Osteoblast (primary cell): Measurements from ENCODE around the gene ATN1. TPM values are rescaled to one million over a fixed set of nuclear protein-coding genes. Genes with fewer than 3 reads are reported as not detected.

Experiments used
- DNase-seq: peaks from one replicate; pipeline ENCODE4 v3.0.0; 2011; ENCODE audit warnings: low spot score, mixed read lengths; ENCODE audit not compliant: insufficient read length; ENCODE audit errors: missing footprints
- H2AFZ ChIP-seq: 2 replicates; pipeline ENCODE4 v1.6.0; 2011; ENCODE audit warnings: mild to moderate bottlenecking, low read length
- H3K27ac ChIP-seq: 2 replicates; pipeline ENCODE4 v1.5.1; 2011; ENCODE audit warnings: mild to moderate bottlenecking, low read depth, low read length, moderate library complexity
- H3K27me3 ChIP-seq: 2 replicates; pipeline ENCODE4 v1.6.0; 2012; ENCODE audit warnings: mild to moderate bottlenecking, control low read depth, inconsistent platforms, low read length, moderate library complexity; ENCODE audit not compliant: insufficient read depth
- H3K36me3 ChIP-seq: 2 replicates; pipeline ENCODE4 v1.5.1; 2011; ENCODE audit warnings: mild to moderate bottlenecking, low read length, control low read depth, moderate library complexity; ENCODE audit not compliant: insufficient read depth
- H3K4me1 ChIP-seq: 2 replicates; pipeline ENCODE4 v1.5.1; 2011; ENCODE audit warnings: mild to moderate bottlenecking, low read length, control low read depth, moderate library complexity; ENCODE audit not compliant: insufficient read depth
- H3K4me2 ChIP-seq: 2 replicates; pipeline ENCODE4 v1.6.0; 2011; ENCODE audit warnings: mild to moderate bottlenecking, low read length; ENCODE audit not compliant: insufficient read depth
- H3K4me3 ChIP-seq: fragments of 200-600 bp; sonication (generic); 3 replicates; pipeline ENCODE4 v1.5.1; 2012; ENCODE audit warnings: mild to moderate bottlenecking, low read length, inconsistent platforms; ENCODE audit not compliant: insufficient read depth
- H3K79me2 ChIP-seq: 2 replicates; pipeline ENCODE4 v1.6.0; 2012; ENCODE audit warnings: mild to moderate bottlenecking, low read length, control low read depth, inconsistent platforms; ENCODE audit not compliant: insufficient read depth
- H3K9me3 ChIP-seq: 2 replicates; pipeline ENCODE4 v1.5.1; 2011; ENCODE audit warnings: low read depth, low read length, control low read depth
- H4K20me1 ChIP-seq: 2 replicates; pipeline ENCODE4 v1.6.0; 2012; ENCODE audit warnings: mild to moderate bottlenecking, low read length, control low read depth; ENCODE audit not compliant: insufficient read depth
- CTCF ChIP-seq: IDR thresholded peaks from 2 replicates; pipeline ENCODE4 v1.5.1; 2011; ENCODE audit warnings: mild to moderate bottlenecking, low read depth, low read length, moderate library complexity; ENCODE audit errors: extremely low read depth
- total RNA-seq: library from RNA; depleted of rRNA; stranded (reverse); fragments of >200 nt; gene quantifications from 2 replicates; pipeline ENCODE4 v1.2.3, GENCODE V29; 2012

Gene ATN1
- total RNA-seq, 1 donor: 14.1 TPM

GRCh38 chr12:6917491-6918231 lies 10.1 kb upstream of the ATN1 start:
- H3K79me2 ChIP-seq: peaks cover 19% of the 10 kb centered on the region
- H4K20me1 ChIP-seq: peaks cover 4% of the 10 kb centered on the region
- no peaks in the 10 kb centered on the region for H3K9me3 ChIP-seq
- peaks cover 16% of the 10 kb centered on the region for H3K36me3 ChIP-seq
- H3K4me3 ChIP-seq: no peak overlapping the region
- no peak overlapping the region for H2AFZ ChIP-seq
- peaks cover 22% of the 10 kb centered on the region for H3K4me1 ChIP-seq
- no peaks in the 10 kb centered on the region for H3K27me3 ChIP-seq
- H3K27ac ChIP-seq: peak overlapping the region; percentile 11
- no peak overlapping the region for H3K4me2 ChIP-seq
- peak; percentile 95 for DNase-seq
- no peak for TF ChIP-seq CTCF

- H3K27me3 ChIP-seq: no peaks in the 10 kb centered on the region
- H3K79me2 ChIP-seq: peaks cover 18% of the 10 kb centered on the region
- no peak overlapping the region for H3K4me3 ChIP-seq
- peaks cover 26% of the 10 kb centered on the region for H3K36me3 ChIP-seq
- no peak overlapping the region for H3K4me2 ChIP-seq
- H4K20me1 ChIP-seq: peaks cover 4% of the 10 kb centered on the region
- peaks cover 19% of the 10 kb centered on the region for H3K4me1 ChIP-seq
- no peak for TF ChIP-seq CTCF
- H3K9me3 ChIP-seq: no peaks in the 10 kb centered on the region
- H2AFZ ChIP-seq: no peak overlapping the region
- H3K27ac ChIP-seq: no peak overlapping the region
- peak; percentile 41 for DNase-seq
Observed at GRCh38 chr12:6919588-6919987, 8.2 kb upstream of the ATN1 start.

- H3K9me3 ChIP-seq: no peaks in the 10 kb centered on the region
- H3K27me3 ChIP-seq: no peaks in the 10 kb centered on the region
- H3K4me2 ChIP-seq: no peak overlapping the region
- no peak for DNase-seq
- no peak overlapping the region for H2AFZ ChIP-seq
- peaks cover 32% of the 10 kb centered on the region for H3K4me1 ChIP-seq
- no peak overlapping the region for H3K4me3 ChIP-seq
- H3K27ac ChIP-seq: no peak overlapping the region
- TF ChIP-seq CTCF: no peak
- peaks cover 25% of the 10 kb centered on the region for H3K36me3 ChIP-seq
- peaks cover 3% of the 10 kb centered on the region for H3K79me2 ChIP-seq
- no peaks in the 10 kb centered on the region for H4K20me1 ChIP-seq
Observed at GRCh38 chr12:6921539-6921938, 6.2 kb upstream of the ATN1 start.

DNA sequence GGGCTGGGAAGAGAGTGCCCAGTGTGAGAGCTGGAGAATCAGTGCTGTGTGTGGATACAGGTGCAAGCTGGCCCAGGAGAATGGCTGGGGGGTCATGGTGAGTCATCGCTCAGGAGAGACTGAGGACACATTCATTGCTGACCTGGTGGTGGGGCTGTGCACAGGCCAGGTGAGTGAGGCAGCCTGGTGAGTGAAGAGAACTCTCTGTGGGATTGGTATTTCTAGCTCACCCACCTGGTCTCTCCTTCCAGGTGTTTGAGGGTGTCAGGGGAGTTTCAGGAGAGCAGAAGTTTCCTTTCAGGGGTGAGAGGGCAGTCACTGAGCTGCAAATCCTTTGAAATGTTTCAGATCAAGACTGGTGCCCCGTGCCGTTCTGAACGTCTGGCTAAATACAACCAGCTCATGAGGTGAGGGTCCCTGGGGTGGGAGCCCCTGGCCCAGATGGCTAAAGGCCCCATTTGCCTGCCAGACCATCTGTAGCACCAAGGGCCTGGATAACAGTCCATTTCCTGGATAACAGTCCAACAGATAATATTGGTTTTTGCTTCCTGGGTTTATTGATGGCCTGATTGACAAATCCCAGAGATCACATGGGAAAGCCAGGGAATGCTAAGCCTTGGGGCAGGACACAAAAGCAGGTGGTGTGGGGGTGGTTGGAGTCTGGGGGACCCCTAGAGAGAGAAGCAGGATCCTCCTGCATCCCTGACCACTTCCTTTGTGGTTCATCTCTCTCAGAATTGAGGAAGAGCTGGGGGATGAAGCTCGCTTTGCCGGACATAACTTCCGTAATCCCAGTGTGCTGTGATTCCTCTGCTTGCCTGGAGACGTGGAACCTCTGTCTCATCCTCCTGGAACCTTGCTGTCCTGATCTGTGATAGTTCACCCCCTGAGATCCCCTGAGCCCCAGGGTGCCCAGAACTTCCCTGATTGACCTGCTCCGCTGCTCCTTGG lies 5.5 kb upstream of the ATN1 start:
- no peaks in the 10 kb centered on the region for H3K27me3 ChIP-seq
- peaks cover 34% of the 10 kb centered on the region for H3K4me1 ChIP-seq
- no peak overlapping the region for H3K4me2 ChIP-seq
- H3K27ac ChIP-seq: no peak overlapping the region
- no peaks in the 10 kb centered on the region for H3K9me3 ChIP-seq
- peaks cover 8% of the 10 kb centered on the region for H3K79me2 ChIP-seq
- H3K4me3 ChIP-seq: no peak overlapping the region
- no peaks in the 10 kb centered on the region for H4K20me1 ChIP-seq
- H2AFZ ChIP-seq: no peak overlapping the region
- no peak for TF ChIP-seq CTCF
- peaks cover 22% of the 10 kb centered on the region for H3K36me3 ChIP-seq
- DNase-seq: peak; percentile 68
